ENCODE measurements around the gene SPECC1. TPM values are rescaled to one million over a fixed set of nuclear protein-coding genes. Genes with fewer than 3 reads are reported as not detected.

The SPECC1 gene
- total RNA-seq, 6 donors from 2014 or later, result 21.8 to 65.0 (median 33.9) TPM

DNA sequence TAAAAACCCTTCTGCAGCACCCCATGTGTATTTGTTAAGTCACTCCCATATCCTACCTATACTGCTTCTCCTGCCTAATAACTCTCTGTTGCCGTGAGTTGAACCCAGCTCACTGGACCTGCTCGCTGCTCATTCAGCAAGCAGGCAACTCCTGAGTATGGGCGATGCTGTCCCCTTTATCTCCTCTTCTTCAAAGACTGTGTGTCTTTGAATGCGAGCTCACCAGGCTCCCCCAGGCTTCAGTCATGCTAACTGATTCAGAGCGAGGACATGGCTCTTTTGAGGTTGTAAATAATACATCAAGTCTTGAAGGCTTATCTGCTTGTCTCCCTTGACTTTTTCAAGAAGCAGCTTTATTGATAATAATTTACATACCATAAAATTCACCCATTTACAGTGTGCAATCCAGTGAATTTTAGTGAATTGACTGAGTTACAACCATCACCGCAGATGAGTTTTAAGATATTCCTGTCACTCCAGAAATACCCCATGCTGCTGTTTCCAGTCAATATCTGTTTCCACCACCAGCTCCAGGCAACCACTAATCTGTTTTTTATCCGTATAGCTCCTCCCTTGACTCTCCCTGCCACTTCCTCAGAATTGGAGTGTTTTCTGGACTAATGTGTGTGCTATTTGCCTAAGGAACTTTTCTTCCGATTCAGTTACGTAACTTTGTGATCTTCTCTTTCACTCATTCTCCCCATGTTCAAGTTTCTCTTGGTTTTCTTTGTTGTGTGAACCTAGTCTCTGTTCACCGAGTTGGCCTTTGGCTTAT lies 132.2 kb downstream of the SPECC1 start:
- ATAC-seq (ENCODE audit: low FRiP score in 2 of 2) (no peak), DNase-seq (no peak)
- no peaks in the 10 kb centered on the region for H3K27me3 ChIP-seq
- H3K27ac ChIP-seq, result no peak overlapping the region
- no peaks in the 10 kb centered on the region for H3K4me1 ChIP-seq
- H3K9me3 ChIP-seq, result no peaks in the 10 kb centered on the region
- TF ChIP-seq POLR2AphosphoS5 (IDR thresholded peaks at IDR 0.05) (no peak), POLR2A (IDR thresholded peaks at IDR 0.05) (no peak), EP300 (IDR thresholded peaks at IDR 0.05) (no peak)
- TF ChIP-seq, protein P1, sequence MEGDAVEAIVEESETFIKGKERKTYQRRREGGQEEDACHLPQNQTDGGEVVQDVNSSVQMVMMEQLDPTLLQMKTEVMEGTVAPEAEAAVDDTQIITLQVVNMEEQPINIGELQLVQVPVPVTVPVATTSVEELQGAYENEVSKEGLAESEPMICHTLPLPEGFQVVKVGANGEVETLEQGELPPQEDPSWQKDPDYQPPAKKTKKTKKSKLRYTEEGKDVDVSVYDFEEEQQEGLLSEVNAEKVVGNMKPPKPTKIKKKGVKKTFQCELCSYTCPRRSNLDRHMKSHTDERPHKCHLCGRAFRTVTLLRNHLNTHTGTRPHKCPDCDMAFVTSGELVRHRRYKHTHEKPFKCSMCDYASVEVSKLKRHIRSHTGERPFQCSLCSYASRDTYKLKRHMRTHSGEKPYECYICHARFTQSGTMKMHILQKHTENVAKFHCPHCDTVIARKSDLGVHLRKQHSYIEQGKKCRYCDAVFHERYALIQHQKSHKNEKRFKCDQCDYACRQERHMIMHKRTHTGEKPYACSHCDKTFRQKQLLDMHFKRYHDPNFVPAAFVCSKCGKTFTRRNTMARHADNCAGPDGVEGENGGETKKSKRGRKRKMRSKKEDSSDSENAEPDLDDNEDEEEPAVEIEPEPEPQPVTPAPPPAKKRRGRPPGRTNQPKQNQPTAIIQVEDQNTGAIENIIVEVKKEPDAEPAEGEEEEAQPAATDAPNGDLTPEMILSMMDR (IDR thresholded peaks at IDR 0.05), result no peak
- no peaks in the 10 kb centered on the region for H3K36me3 ChIP-seq
- WGBS, 2 donors, result 62 to 64% methylated on average over 10 of the region's 10 CpGs
- no peak overlapping the region for H3K4me3 ChIP-seq

DNA sequence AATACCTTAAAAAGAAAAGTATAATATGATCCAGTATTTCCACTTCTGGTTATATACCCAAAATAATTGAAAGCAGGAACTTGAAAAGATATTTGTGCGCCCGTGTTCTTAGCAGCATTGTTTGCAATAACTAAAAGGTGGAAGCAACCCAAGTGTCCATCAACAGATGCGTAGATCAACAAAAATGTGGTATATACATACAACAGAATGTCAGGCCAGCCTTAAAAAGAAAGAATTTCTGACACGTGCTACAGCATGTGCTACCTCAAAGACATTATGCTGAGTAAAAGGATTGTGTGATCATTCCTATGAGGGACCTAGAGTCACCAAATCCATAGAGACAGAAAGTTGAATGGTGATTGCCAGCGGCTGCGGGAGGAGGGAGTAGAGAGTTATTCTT lies 133.1 kb downstream of the SPECC1 start:
- no peaks in the 10 kb centered on the region for H3K9me3 ChIP-seq
- H3K4me3 ChIP-seq, result no peak overlapping the region
- DNase-seq (no peak), ATAC-seq (ENCODE audit: low FRiP score in 2 of 2) (no peak)
- no peaks in the 10 kb centered on the region for H3K4me1 ChIP-seq
- H3K27me3 ChIP-seq, result no peaks in the 10 kb centered on the region
- 82 to 91% methylated on average over 6 of the region's 6 CpGs for WGBS, 2 donors
- no peaks in the 10 kb centered on the region for H3K36me3 ChIP-seq
- TF ChIP-seq, protein P1 (IDR thresholded peaks at IDR 0.05), result no peak
- TF ChIP-seq POLR2AphosphoS5 (IDR thresholded peaks at IDR 0.05), result no peak
- TF ChIP-seq EP300 (IDR thresholded peaks at IDR 0.05), result no peak
- no peak for TF ChIP-seq POLR2A (IDR thresholded peaks at IDR 0.05)
- H3K27ac ChIP-seq, result no peak overlapping the region

DNA sequence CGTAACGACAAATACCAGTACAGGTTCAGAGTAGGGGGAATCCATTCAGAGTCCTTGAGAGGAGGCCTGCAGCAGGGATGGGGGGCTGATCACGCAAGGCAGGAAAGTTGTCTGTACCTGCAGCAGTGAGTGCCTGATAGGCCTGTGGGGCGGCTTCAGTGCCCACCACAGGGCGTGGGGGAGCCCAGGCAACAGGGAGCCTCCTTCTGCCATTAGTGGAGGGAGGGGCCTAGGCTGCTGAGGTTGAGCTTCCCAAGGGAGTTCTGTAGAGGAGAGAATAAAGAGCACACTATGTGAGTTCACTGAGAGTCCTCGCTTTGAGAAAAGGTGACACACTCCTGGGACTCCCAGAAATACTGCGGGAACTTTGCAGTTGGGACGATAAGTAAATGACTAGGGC lies 134.6 kb downstream of the SPECC1 start:
- TF ChIP-seq POLR2AphosphoS5 (IDR thresholded peaks at IDR 0.05), result no peak
- TF ChIP-seq, protein P1 (IDR thresholded peaks at IDR 0.05), result no peak
- ATAC-seq (ENCODE audit: low FRiP score in 2 of 2), result peak in 1 of 2 donors; percentile 35
- Histone ChIP-seq H3K4me3 (no peak overlapping the region), H3K27ac (no peak overlapping the region), H3K27me3 (no peaks in the 10 kb centered on the region), H3K9me3 (no peaks in the 10 kb centered on the region), H3K4me1 (no peaks in the 10 kb centered on the region), H3K36me3 (no peaks in the 10 kb centered on the region)
- WGBS, 2 donors, result 88 to 94% methylated on average over 8 of the region's 8 CpGs
- DNase-seq, result no peak

DNA sequence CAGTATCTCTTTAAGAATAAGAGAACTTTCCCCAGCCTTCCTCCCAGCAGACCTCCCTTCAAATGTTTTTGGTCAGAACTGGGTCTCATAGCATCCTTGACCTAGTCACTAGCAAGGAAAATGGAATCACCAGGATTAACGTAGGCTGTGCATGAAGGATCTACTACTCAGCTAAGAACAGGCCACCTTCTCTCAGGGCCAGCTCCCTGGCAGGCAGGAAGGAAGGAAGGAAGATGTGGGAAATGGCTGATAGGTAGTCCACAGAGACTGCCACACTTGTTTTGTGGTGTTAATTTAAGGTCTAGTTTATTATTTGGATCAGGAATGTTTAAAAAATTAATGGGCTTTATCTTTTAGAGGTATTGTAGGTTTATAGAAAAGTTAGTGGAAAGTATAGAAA lies 136.4 kb downstream of the SPECC1 start:
- DNase-seq (no peak), ATAC-seq (ENCODE audit: low FRiP score in 2 of 2) (no peak)
- no peaks in the 10 kb centered on the region for H3K36me3 ChIP-seq
- 62 to 67% methylated on average over 1 of the region's 1 CpG for WGBS, 2 donors
- H3K27ac ChIP-seq, result no peak overlapping the region
- H3K27me3 ChIP-seq, result no peaks in the 10 kb centered on the region
- H3K4me1 ChIP-seq, result no peaks in the 10 kb centered on the region
- H3K4me3 ChIP-seq, result no peak overlapping the region
- no peak for TF ChIP-seq POLR2AphosphoS5 (IDR thresholded peaks at IDR 0.05)
- no peak for TF ChIP-seq POLR2A (IDR thresholded peaks at IDR 0.05)
- TF ChIP-seq EP300 (IDR thresholded peaks at IDR 0.05), result no peak
- TF ChIP-seq, protein P1 (IDR thresholded peaks at IDR 0.05), result no peak
- H3K9me3 ChIP-seq, result no peaks in the 10 kb centered on the region

DNA sequence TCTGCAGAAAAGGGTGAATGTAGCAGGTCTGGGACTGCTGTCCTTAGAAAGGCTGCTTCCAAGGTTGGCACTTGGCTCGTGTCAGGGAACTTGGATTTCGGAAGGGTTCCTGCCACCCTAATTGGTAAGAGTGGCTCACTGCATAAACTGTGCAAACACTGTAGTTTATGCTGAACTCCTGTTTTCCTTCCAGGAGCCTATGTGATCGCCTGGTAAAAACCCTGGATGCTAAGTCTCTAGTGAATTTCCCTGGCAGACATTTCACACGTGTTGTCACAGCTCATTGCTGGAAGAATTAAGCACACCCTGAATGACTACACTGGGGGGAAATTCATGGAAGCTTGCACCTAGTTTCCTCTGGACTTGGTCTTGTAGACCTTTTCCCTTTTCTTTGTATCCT lies 140.1 kb downstream of the SPECC1 start:
- no peak overlapping the region for H3K4me3 ChIP-seq
- H3K27ac ChIP-seq, result no peak overlapping the region
- H3K27me3 ChIP-seq, result no peaks in the 10 kb centered on the region
- 72 to 76% methylated on average over 4 of the region's 4 CpGs for WGBS, 2 donors
- no peak for ATAC-seq (ENCODE audit: low FRiP score in 2 of 2)
- H3K36me3 ChIP-seq, result no peaks in the 10 kb centered on the region
- no peaks in the 10 kb centered on the region for H3K4me1 ChIP-seq
- TF ChIP-seq POLR2A (IDR thresholded peaks at IDR 0.05) (no peak), POLR2AphosphoS5 (IDR thresholded peaks at IDR 0.05) (no peak), EP300 (IDR thresholded peaks at IDR 0.05) (no peak)
- TF ChIP-seq, protein P1 (IDR thresholded peaks at IDR 0.05), result no peak
- DNase-seq, result no peak
- no peaks in the 10 kb centered on the region for H3K9me3 ChIP-seq
